Measurements from ENCODE around the gene CELA3A. TPM values are rescaled to one million over a fixed set of nuclear protein-coding genes. Genes with fewer than 3 reads are reported as not detected.

The CELA3A gene
- total and polyA plus RNA-seq, 2 of the 13 experiments (the other 11 are each of a cell fraction or from before 2014, with no cell fraction given): 0.09 TPM; not detected in 1

GRCh38 chr1:22048351-22049192, 47.1 kb downstream of the CELA3A start (continued):
- TF ChIP-seq STAT6 (CRISPR knock-in tag; IDR thresholded peaks at IDR 0.05; ENCODE audit: borderline replicate concordance) (no peak), ZBTB3 (CRISPR knock-in tag; IDR thresholded peaks at IDR 0.05; ENCODE audit: borderline replicate concordance, low read depth) (no peak), ZFYVE20 (CRISPR knock-in tag; IDR thresholded peaks at IDR 0.05; ENCODE audit: borderline replicate concordance, low read depth) (no peak), ZNF326 (CRISPR knock-in tag; IDR thresholded peaks at IDR 0.05; ENCODE audit: borderline replicate concordance) (no peak), ARNT (IDR thresholded peaks at IDR 0.05) (no peak), ZNF205 (CRISPR knock-in tag; IDR thresholded peaks at IDR 0.05) (no peak), TARDBP (CRISPR knock-in tag; IDR thresholded peaks at IDR 0.05) (no peak), ZNF329 (CRISPR knock-in tag; IDR thresholded peaks at IDR 0.05; ENCODE audit: low read depth) (no peak), DRAP1 (CRISPR knock-in tag; IDR thresholded peaks at IDR 0.05) (peak; percentile 49; the same call in 1 of the 2 replicates), ARID4A (CRISPR knock-in tag; IDR thresholded peaks at IDR 0.05; ENCODE audit: borderline replicate concordance) (no peak; the same call in 1 of the 2 replicates), NFKBIZ (CRISPR knock-in tag; IDR thresholded peaks at IDR 0.05) (no peak), HMG20B (CRISPR knock-in tag; conservative IDR thresholded peaks at IDR 0.05) (no peak), U2AF2 (IDR thresholded peaks at IDR 0.05; ENCODE audit: low read depth, low read length) (no peak), ZNF607 (CRISPR knock-in tag; IDR thresholded peaks at IDR 0.05; ENCODE audit: borderline replicate concordance) (no peak), HNF1B (CRISPR knock-in tag; IDR thresholded peaks at IDR 0.05) (peak; percentile 44; the same call in 1 of the 2 replicates), ZNF501 (CRISPR knock-in tag; IDR thresholded peaks at IDR 0.05) (peak; percentile 58), CEBPG (CRISPR knock-in tag; IDR thresholded peaks at IDR 0.05) (peak; percentile 73), RFX5 (IDR thresholded peaks at IDR 0.05; ENCODE audit: low read depth, low read length) (peak; percentile 7; the same call in 1 of the 2 replicates), CSRNP2 (CRISPR knock-in tag; conservative IDR thresholded peaks at IDR 0.05; ENCODE audit: low read depth) (no peak)
